Esophagus mucosa (tissue), 1 donor: ENCODE data around the gene AMT. TPM values are rescaled to one million over a fixed set of nuclear protein-coding genes. Genes with fewer than 3 reads are reported as not detected.

Source experiments
- ATAC-seq: fragments of 200-7000 bp; cut with Tn5 transposase; one replicate; pipeline ENCODE4 v1.9.1; 2020
- total RNA-seq: library from RNA; stranded (reverse); gene quantifications from one replicate; pipeline ENCODE4 v1.2.4, GENCODE V29; 2023
- donor health status: DM: yes; HTN: yes; CAD: no.

The AMT gene
- total RNA-seq, 1 donor from 2014 or later: 0.88 TPM

DNA sequence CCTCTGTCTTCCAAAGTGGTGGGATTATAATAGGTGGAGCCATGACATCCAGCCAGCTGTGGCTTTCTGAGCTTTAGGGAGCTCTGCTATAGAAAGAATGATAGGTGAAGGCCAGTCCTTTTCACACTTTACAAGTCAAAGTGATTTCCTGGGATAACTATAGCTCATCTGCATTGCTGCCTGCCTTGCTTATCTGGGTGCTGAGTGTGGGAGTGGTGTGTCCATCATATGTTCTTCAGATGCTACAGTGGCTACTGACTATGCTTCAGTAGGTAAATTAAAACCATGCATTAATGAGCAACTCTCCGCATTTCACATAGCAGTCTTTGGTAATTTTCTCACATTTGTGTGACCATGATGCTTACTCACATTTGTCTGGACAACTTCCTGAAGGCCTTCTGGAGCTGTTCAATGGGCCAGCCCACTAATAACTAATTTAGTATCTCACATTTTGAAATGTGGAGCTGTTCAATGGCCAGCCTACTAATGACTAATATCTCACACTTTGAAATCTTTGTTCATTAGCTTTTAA, 33.9 kb downstream of the AMT start:
- peak; percentile 12 for ATAC-seq

GRCh38 chr3:49387721-49388120, 34.6 kb downstream of the AMT start:
- ATAC-seq: peak; percentile 67

DNA sequence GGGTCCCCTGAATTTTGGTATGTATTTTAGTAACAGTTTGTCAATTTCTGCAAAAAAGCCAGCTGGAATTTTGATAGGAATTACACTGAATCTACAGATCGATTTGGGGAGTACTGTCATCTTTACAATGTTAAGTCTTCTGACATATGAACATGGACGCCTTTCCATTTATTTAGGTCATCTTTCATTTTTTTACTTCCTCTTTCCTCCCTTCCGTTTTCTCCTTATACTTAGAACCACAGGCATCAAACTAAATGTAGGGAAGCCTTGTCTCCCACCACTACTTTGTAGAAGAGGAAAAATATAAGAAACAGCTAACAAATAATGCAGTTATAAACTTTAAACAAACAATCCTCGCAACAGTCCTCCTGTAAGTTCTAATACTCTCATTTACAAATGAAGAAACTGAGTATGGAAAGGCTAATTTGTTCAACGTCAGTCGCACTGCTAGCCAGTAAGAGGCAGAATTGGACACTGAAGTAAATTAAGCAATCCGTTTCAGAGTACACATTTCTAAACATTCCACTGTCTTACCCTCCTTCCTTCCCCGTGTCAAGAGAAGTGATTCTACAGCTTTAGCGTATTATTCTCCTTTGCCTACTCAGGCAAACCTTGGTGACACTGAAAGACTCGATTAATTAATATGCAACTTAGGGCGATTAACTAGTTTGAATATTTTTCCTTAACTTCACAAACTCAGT, 36.1 kb downstream of the AMT start:
- ATAC-seq: no peak

GRCh38 chr3:49385617-49386016, 36.7 kb downstream of the AMT start:
- no peak for ATAC-seq

DNA sequence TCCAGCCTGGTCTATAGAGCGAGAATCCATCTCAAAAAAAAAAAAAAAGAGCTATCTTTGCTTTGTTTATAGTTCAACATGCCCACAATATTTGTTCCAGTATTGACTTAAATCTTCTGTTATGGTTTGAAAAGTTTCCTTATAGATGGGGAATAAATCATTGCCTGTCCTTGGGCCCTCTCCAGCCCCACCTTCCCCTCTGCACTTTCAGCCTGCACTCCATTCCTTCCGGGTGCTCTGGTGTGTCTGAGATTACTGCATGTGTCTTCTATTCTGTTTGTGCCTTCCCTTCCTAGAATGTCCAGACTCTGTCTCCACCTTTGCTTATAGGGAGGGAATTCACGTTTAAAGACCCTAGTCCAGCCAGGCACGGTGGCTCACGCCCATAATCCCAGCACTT, 38.9 kb downstream of the AMT start:
- no peak for ATAC-seq

DNA sequence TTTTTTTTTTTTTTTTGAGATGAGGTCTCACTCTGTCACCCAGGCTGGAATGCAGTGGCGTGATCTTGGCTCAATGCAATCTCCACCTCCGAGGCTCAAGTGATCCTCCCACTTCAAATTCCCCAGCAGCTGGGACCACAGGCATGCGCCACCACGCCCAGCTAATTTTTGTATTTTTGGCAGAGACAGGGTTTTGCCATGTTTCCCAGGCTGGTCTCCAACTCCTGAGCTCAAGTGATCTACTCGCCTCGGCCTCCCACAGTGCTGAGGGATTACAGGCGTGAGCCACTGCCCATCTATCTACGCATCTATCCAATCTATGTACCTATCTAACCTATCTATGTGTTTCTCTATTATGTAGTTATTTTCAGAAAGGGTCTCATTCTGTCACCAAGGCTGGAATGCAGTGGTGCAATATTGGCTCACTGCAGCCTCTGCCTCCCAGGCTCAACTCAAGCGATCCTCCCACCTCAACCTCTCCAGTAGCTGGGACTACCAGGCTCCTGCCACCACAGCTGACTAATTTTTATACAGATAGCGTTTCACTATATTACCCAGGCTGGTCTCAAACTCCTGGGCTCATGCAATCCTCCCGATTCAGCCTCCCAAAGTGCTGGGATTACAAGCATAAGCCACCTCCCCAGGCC, 43.9 kb downstream of the AMT start:
- ATAC-seq: no peak

GRCh38 chr3:49377483-49377882, 44.8 kb downstream of the AMT start:
- ATAC-seq: peak; percentile 31

DNA sequence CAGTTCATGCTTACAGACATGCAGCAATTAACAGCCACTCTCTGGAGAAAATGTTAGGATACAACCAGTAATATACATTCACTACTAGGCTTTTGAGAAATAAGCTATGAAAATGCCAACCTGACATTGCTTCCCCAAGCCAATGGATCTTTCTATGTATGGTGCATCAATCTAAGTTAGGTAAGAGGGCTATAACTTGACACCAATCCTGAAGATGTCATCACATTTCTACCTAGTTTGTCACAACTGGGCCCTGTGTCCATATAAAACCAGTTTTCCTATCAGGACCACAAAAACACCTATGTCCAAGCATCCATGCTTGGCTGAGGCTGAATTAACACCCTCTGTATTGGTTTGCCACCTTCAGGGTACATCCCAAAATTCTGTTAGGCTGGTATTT, 50.3 kb downstream of the AMT start:
- ATAC-seq: no peak

DNA sequence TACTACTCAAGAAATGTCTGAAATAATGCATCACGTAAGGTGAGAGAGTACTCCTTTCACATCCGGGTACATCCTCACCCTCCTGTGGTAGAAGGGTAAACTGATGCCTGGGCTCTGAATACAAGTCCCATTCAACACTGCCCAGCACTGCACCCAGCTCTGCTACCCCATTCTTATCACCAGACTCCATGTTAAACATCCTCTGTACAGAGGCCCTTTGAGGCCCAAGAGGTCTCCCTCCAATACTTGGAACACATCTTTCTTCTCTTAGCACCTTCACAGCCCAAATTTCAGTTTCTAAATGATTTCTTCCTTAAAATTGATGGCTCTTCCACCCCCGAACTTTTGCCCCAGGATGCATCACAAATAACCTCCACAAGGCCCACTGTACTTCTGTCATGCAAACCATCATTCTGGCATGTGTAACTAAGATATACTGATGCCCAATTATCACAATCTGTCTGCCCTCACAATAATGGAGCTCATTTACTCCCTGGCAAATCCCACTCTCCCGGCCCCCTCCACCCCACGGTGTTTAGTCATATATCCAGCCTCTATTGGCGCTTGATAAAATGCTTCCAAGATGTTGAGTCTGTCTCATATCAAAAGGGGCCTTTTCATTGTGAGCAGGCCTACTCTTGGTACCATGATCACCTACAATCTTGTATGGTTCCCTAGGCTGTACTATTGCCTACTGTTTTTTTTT, 51.5 kb downstream of the AMT start:
- no peak for ATAC-seq

Other genes with a start within 250 kb of the AMT start
- gene C3orf62, start 145.2 kb downstream of the AMT start, total RNA-seq: 4.5 TPM
- gene USP4, start 82.4 kb downstream of the AMT start, total RNA-seq: 38.7 TPM
- gene GPX1, start 64.1 kb downstream of the AMT start, total RNA-seq: 296 TPM
- gene RHOA, start 10.5 kb downstream of the AMT start, total RNA-seq: 311 TPM
- gene TCTA, start 10.1 kb downstream of the AMT start, total RNA-seq: 12.4 TPM
- gene NICN1, start 6.9 kb upstream of the AMT start, total RNA-seq: 6.1 TPM
- 48.3 TPM for gene DAG1, start 47.8 kb upstream of the AMT start, total RNA-seq
- gene BSN, start 132.0 kb upstream of the AMT start, total RNA-seq: 0.08 TPM